Karpas-422 (cell line): ENCODE measurements around the gene TNFRSF18. TPM values are rescaled to one million over a fixed set of nuclear protein-coding genes. Genes with fewer than 3 reads are reported as not detected.

Experiments used
- DNase-seq: peaks from one replicate; pipeline ENCODE4 v3.0.0-alpha.2; 2015
- H2AFZ ChIP-seq: fragments of 200-600 bp; sonication (generic); 2 replicates; pipeline ENCODE4 v1.6.1; 2014; ENCODE audit warnings: antibody characterized with exemption, low read length, mixed read lengths
- H3K27ac ChIP-seq: fragments of 200-600 bp; sonication (generic); 2 replicates; pipeline ENCODE4 v1.5.1; 2014; ENCODE audit warnings: mild to moderate bottlenecking, low read length, moderate library complexity
- H3K27me3 ChIP-seq: fragments of 200-600 bp; sonication (generic); 2 replicates; pipeline ENCODE4 v1.6.1; 2014; ENCODE audit warnings: low read length, mixed read lengths
- H3K36me3 ChIP-seq: fragments of 200-600 bp; sonication (generic); 2 replicates; pipeline ENCODE4 v1.6.1; 2014; ENCODE audit warnings: low read length, mixed read lengths; ENCODE audit not compliant: insufficient read depth
- H3K4me1 ChIP-seq: fragments of 200-600 bp; sonication (generic); 2 replicates; pipeline ENCODE4 v1.6.1; 2014; ENCODE audit warnings: mild to moderate bottlenecking, low read length, mixed read lengths
- H3K4me2 ChIP-seq: fragments of 200-600 bp; sonication (generic); 2 replicates; pipeline ENCODE4 v1.6.1; 2014; ENCODE audit warnings: low read length, low read depth, mild to moderate bottlenecking; ENCODE audit not compliant: poor library complexity, severe bottlenecking
- H3K4me3 ChIP-seq: fragments of 200-600 bp; sonication (generic); 2 replicates; pipeline ENCODE4 v1.5.1; 2014; ENCODE audit warnings: mild to moderate bottlenecking, antibody characterized with exemption, low read length, mixed read lengths
- H3K79me2 ChIP-seq: fragments of 200-600 bp; sonication (generic); 2 replicates; pipeline ENCODE4 v1.6.1; 2014; ENCODE audit warnings: mild to moderate bottlenecking, low read length, mixed read lengths
- H3K9ac ChIP-seq: fragments of 200-600 bp; sonication (generic); 2 replicates; pipeline ENCODE4 v1.6.0; 2014; ENCODE audit warnings: low read length
- H3K9me2 ChIP-seq: fragments of 200-600 bp; sonication (generic), shearing (Covaris generic); replicated peaks from 2 replicates; pipeline ENCODE4 v1.6.0; 2014; ENCODE audit warnings: mild to moderate bottlenecking, low read length, moderate library complexity; ENCODE audit not compliant: insufficient read depth
- H3K9me3 ChIP-seq: fragments of 300-700, 200-600 bp; sonication (generic); 2 replicates; pipeline ENCODE4 v1.6.1; 2014; ENCODE audit warnings: low read length, mixed read lengths
- H4K20me1 ChIP-seq: fragments of 200-600 bp; sonication (generic); 2 replicates; pipeline ENCODE4 v1.6.1; 2014; ENCODE audit warnings: mild to moderate bottlenecking, antibody characterized with exemption, low read length, low read depth; ENCODE audit not compliant: insufficient read depth
- total RNA-seq: library from RNA; depleted of rRNA; stranded (reverse); fragments of >200 nt; shearing (Covaris generic); gene quantifications from 2 replicates; pipeline ENCODE4 v1.2.3, GENCODE V29; 2014; ENCODE audit warnings: low replicate concordance

Gene TNFRSF18
- total RNA-seq, 1 experiment from 2014 or later: 0.30 TPM

GRCh38 chr1:1194723-1195122, 11.7 kb downstream of the TNFRSF18 start:
- H4K20me1 ChIP-seq: no peaks in the 10 kb centered on the region
- H3K4me1 ChIP-seq: no peaks in the 10 kb centered on the region
- no peak overlapping the region for H3K4me3 ChIP-seq
- H3K9ac ChIP-seq: no peak overlapping the region
- H2AFZ ChIP-seq: no peak overlapping the region
- no peaks in the 10 kb centered on the region for H3K27me3 ChIP-seq
- H3K79me2 ChIP-seq: no peaks in the 10 kb centered on the region
- no peak overlapping the region for H3K4me2 ChIP-seq
- DNase-seq: no peak
- no peaks in the 10 kb centered on the region for H3K9me2 ChIP-seq
- H3K27ac ChIP-seq: no peak overlapping the region
- H3K9me3 ChIP-seq: no peaks in the 10 kb centered on the region
- H3K36me3 ChIP-seq: no peaks in the 10 kb centered on the region

GRCh38 chr1:1191734-1192133, 14.7 kb downstream of the TNFRSF18 start:
- Histone ChIP-seq H2AFZ (no peak overlapping the region), H4K20me1 (no peaks in the 10 kb centered on the region), H3K9me2 (no peaks in the 10 kb centered on the region), H3K27ac (no peak overlapping the region), H3K4me2 (no peak overlapping the region), H3K4me3 (no peak overlapping the region), H3K36me3 (no peaks in the 10 kb centered on the region), H3K4me1 (no peaks in the 10 kb centered on the region), H3K9me3 (no peaks in the 10 kb centered on the region), H3K79me2 (no peaks in the 10 kb centered on the region), H3K9ac (no peak overlapping the region), H3K27me3 (no peaks in the 10 kb centered on the region)
- no peak for DNase-seq

GRCh38 chr1:1189111-1189510, 17.3 kb downstream of the TNFRSF18 start:
- Histone ChIP-seq H3K27ac (no peak overlapping the region), H3K9ac (no peak overlapping the region), H3K27me3 (no peaks in the 10 kb centered on the region), H2AFZ (no peak overlapping the region), H3K9me3 (no peaks in the 10 kb centered on the region), H4K20me1 (no peaks in the 10 kb centered on the region), H3K36me3 (no peaks in the 10 kb centered on the region), H3K9me2 (no peaks in the 10 kb centered on the region), H3K4me1 (no peaks in the 10 kb centered on the region), H3K4me2 (no peak overlapping the region), H3K79me2 (no peaks in the 10 kb centered on the region), H3K4me3 (no peak overlapping the region)
- DNase-seq: no peak

- Histone ChIP-seq H3K4me1 (no peaks in the 10 kb centered on the region), H3K4me3 (no peak overlapping the region)
These were observed 18.5 kb downstream of the TNFRSF18 start for GRCh38 chr1:1187938-1188337.

GRCh38 chr1:1185101-1185765, 21.2 kb downstream of the TNFRSF18 start:
- no peak for DNase-seq
- no peak overlapping the region for H3K4me2 ChIP-seq
- no peaks in the 10 kb centered on the region for H3K27me3 ChIP-seq
- no peak overlapping the region for H2AFZ ChIP-seq
- no peaks in the 10 kb centered on the region for H3K79me2 ChIP-seq
- H3K9me2 ChIP-seq: no peaks in the 10 kb centered on the region
- H3K4me1 ChIP-seq: no peaks in the 10 kb centered on the region
- no peaks in the 10 kb centered on the region for H4K20me1 ChIP-seq
- no peak overlapping the region for H3K9ac ChIP-seq
- no peak overlapping the region for H3K27ac ChIP-seq
- no peaks in the 10 kb centered on the region for H3K36me3 ChIP-seq
- no peaks in the 10 kb centered on the region for H3K9me3 ChIP-seq
- H3K4me3 ChIP-seq: no peak overlapping the region

More at GRCh38 chr1:1187938-1188337, 18.5 kb downstream of the TNFRSF18 start:
- Histone ChIP-seq H3K4me2 (no peak overlapping the region), H3K79me2 (no peaks in the 10 kb centered on the region), H3K36me3 (no peaks in the 10 kb centered on the region), H3K27me3 (no peaks in the 10 kb centered on the region), H2AFZ (no peak overlapping the region), H3K9me3 (no peaks in the 10 kb centered on the region), H3K9me2 (no peaks in the 10 kb centered on the region), H3K9ac (no peak overlapping the region), H3K27ac (no peak overlapping the region), H4K20me1 (no peaks in the 10 kb centered on the region)
- no peak for DNase-seq

GRCh38 chr1:1183833-1184775, 22.3 kb downstream of the TNFRSF18 start:
- no peak overlapping the region for H3K9ac ChIP-seq
- H3K27me3 ChIP-seq: no peaks in the 10 kb centered on the region
- no peaks in the 10 kb centered on the region for H3K36me3 ChIP-seq
- no peak overlapping the region for H3K27ac ChIP-seq
- no peak for DNase-seq
- no peak overlapping the region for H3K4me2 ChIP-seq
- H4K20me1 ChIP-seq: 0 out of 2 replicates have a peak, but pooled peaks cover 6% of the 10 kb centered on the region
- H3K79me2 ChIP-seq: no peaks in the 10 kb centered on the region
- H2AFZ ChIP-seq: no peak overlapping the region
- H3K4me1 ChIP-seq: peaks cover 6% of the 10 kb centered on the region
- no peaks in the 10 kb centered on the region for H3K9me2 ChIP-seq
- H3K4me3 ChIP-seq: no peak overlapping the region
- H3K9me3 ChIP-seq: no peaks in the 10 kb centered on the region

GRCh38 chr1:1183221-1183747, 23.1 kb downstream of the TNFRSF18 start:
- H3K27me3 ChIP-seq: no peaks in the 10 kb centered on the region
- H3K4me2 ChIP-seq: no peak overlapping the region
- no peaks in the 10 kb centered on the region for H3K9me3 ChIP-seq
- H3K9ac ChIP-seq: no peak overlapping the region
- no peak overlapping the region for H3K4me3 ChIP-seq
- DNase-seq: no peak
- H3K27ac ChIP-seq: no peak overlapping the region
- no peaks in the 10 kb centered on the region for H3K9me2 ChIP-seq
- H2AFZ ChIP-seq: no peak overlapping the region
- 0 out of 2 replicates have a peak, but pooled peaks cover 6% of the 10 kb centered on the region for H4K20me1 ChIP-seq
- peaks cover 6% of the 10 kb centered on the region for H3K4me1 ChIP-seq
- H3K79me2 ChIP-seq: no peaks in the 10 kb centered on the region
- no peaks in the 10 kb centered on the region for H3K36me3 ChIP-seq
